NCI-H446 treated with DMSO at 0.1 percent for 48 hours (cell line): ENCODE data around the gene KCNE2.

Experiments used
- DNase-seq: peaks from one replicate; lab custom pipeline; 2025; lab: John Stamatoyannopoulos, UW

Gene KCNE2

GRCh38 chr21:34363733-34364132 lies at the start of gene KCNE2:
TSS of gene KCNE2 (plus strand) at chr21:34364006. CDS start at chr21:34370479, 6,473 bp downstream.
- DNase-seq = no peak

- DNase-seq = no peak
Observed at GRCh38 chr21:34319585-34319984, 44.2 kb upstream of the KCNE2 start.

- DNase-seq = no peak
Observed at GRCh38 chr21:34320011-34320410, 43.8 kb upstream of the KCNE2 start.

GRCh38 chr21:34330055-34330454 lies 33.8 kb upstream of the KCNE2 start:
- no peak for DNase-seq

GRCh38 chr21:34331726-34332125 lies 32.1 kb upstream of the KCNE2 start:
- no peak for DNase-seq

- no peak for DNase-seq
Observed at GRCh38 chr21:34332347-34332746, 31.5 kb upstream of the KCNE2 start.

GRCh38 chr21:34333121-34333739 lies 30.6 kb upstream of the KCNE2 start:
- DNase-seq = no peak

GRCh38 chr21:34335316-34335715 lies 28.5 kb upstream of the KCNE2 start:
- no peak for DNase-seq

GRCh38 chr21:34336245-34336644 lies 27.6 kb upstream of the KCNE2 start:
- no peak for DNase-seq

GRCh38 chr21:34336756-34337391 lies 26.9 kb upstream of the KCNE2 start:
- DNase-seq = no peak

GRCh38 chr21:34337741-34338140 lies 26.1 kb upstream of the KCNE2 start:
- no peak for DNase-seq

- DNase-seq = no peak
Observed at GRCh38 chr21:34338226-34338625, 25.6 kb upstream of the KCNE2 start.

- DNase-seq = no peak
Observed at GRCh38 chr21:34340061-34340460, 23.7 kb upstream of the KCNE2 start.

- no peak for DNase-seq
Observed at GRCh38 chr21:34342476-34342875, 21.3 kb upstream of the KCNE2 start.

GRCh38 chr21:34343347-34343746 lies 20.5 kb upstream of the KCNE2 start:
- no peak for DNase-seq

GRCh38 chr21:34343838-34344381 lies 19.9 kb upstream of the KCNE2 start:
- no peak for DNase-seq

GRCh38 chr21:34344584-34344983 lies 19.2 kb upstream of the KCNE2 start:
- DNase-seq = no peak

- DNase-seq = no peak
Observed at GRCh38 chr21:34345091-34345871, 18.5 kb upstream of the KCNE2 start.

- no peak for DNase-seq
Observed at GRCh38 chr21:34345892-34346291, 17.9 kb upstream of the KCNE2 start.

GRCh38 chr21:34348890-34349519 lies 14.8 kb upstream of the KCNE2 start:
- DNase-seq = no peak

GRCh38 chr21:34351786-34352241 lies 12.0 kb upstream of the KCNE2 start:
- peak; percentile 47 for DNase-seq

- no peak for DNase-seq
Observed at GRCh38 chr21:34352556-34352955, 11.2 kb upstream of the KCNE2 start.
